ENCODE measurements around the gene NMU.
"Not testable (repeated sequence)": the region's sequence is repeated elsewhere in the genome, so short reads cannot be mapped to it uniquely, and the experiment has no call there.

The NMU gene

DNA sequence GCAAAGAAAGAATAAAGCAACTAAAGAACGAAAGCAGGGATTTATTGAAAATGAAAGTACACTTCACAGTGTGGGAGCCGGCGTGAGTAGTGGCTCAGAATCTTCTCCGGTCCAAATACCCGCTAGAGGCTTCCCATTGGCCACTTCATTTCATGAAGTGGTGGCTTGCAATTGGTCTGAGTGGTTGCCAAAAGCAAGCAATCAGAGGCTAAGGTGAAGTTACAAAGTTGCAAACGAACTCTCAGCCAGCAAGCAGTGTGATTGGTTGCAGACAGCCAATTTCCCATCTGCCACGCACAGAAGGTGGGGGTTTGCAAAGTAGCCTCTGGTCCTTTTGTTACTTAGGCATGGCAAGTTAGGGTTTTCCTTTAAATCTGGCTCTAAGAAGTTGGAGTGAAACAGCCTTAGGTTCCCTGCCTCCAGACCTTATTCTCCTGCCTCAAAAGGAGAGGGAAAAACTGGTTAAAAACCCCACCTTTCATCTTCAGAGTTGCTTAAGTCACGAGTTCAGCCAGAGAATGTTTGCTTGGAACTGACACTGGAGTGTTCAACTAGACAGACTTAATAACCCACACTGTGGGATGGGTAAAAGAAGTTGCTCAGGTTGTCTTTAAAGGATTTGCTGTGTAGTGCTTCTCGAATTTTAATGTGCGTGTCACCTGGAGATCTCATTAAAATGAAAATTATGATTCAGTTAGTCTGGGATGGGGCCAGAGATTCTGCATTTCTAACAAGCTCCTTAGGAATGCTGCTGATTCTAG is 82.5 kb downstream of the NMU start:
- no peak for DNase-seq

DNA sequence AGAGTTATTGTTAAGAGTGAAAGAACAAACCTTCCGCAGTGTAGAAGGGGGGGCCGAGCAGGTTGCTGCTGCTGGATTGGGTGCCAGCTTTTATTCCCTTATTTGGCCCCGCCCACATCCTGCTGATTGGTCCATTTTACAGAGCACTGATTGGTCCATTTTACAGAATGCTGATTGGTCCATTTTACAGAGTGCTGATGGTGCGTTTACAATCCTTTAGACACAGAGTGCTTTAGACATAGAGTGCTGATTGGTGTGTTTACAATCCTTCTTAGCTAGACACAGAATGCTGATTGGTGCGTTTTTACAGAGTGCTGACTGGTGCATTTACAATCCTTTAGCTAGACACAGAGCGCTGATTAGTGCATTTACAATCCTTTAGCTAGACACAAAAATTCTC is 84.1 kb downstream of the NMU start:
- DNase-seq: not testable (repeated sequence)

DNA sequence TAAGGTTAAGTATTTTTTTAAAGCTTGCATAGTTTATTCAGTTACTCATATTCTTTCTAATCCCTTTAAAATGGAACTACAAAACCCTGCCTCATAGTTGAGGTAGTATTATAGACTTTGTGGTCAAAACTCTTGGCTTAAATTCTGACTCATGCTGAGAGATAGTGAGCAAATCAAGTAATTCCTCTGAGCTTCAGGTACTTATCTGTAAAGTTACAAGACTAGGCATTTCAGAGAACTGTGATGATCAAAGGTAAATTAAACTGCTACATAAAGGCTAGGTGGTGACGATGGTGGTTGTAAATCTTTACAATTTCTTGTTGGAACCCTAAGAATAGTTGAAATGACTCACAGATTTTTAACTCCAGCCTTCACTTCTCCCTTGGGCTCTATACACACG is 86.2 kb downstream of the NMU start:
- DNase-seq: no peak

GRCh38 chr4:55547918-55548317 is 88.2 kb downstream of the NMU start:
- DNase-seq: no peak

DNA sequence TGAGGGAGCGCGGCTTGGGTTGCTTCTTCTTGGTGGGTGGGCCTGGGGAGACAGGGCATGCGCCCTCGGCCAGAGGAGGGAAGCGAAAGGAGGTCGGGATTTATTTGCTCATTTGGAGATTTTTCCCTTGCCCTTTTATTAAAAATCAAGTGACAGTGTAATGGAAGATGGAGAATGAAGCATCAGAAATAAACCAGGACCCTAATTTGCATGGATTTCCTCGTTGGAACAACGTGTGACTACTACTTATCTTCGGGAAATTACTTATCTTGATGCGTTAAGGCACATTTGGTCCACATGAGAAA is 88.7 kb downstream of the NMU start:
- no peak for DNase-seq

- peak; percentile 37 to 92 for DNase-seq
Measured at GRCh38 chr4:55546756-55547465, 89.2 kb downstream of the NMU start, which contains the start of gene CLOCK. Gene CLOCK (minus strand): TSS chr4:55546909. CDS start chr4:55482785, 64,124 bp downstream.

- peak; percentile 37 to 92 for DNase-seq
Measured at GRCh38 chr4:55546506-55546755, 89.7 kb downstream of the NMU start.

- peak; percentile 31 to 64 for DNase-seq
Measured at GRCh38 chr4:55545641-55546505, 90.2 kb downstream of the NMU start.
